IMR-90 (cell line): Measurements from ENCODE around the gene SV2C. TPM values are rescaled to one million over a fixed set of nuclear protein-coding genes. Genes with fewer than 3 reads are reported as not detected.

Experiments used
- ATAC-seq: fragments of 200-7000 bp; cut with Tn5 transposase; 2 replicates; pipeline ENCODE4 v1.9.1; 2020; ENCODE audit warnings: low read depth, mild to moderate bottlenecking, moderate library complexity
- BruUV-seq: library from RNA; stranded (reverse); fragments of 400-500 nt; replicated peaks from 2 replicates; lab custom pipeline; 2021; lab: Mats Ljungman, UMichigan
- CTCF ChIA-PET: fragments of 300-600 bp; formaldehyde crosslinking; extraction: SDS; loops from one replicate; lab custom pipeline; 2021; ENCODE audit warnings: antibody characterized with exemption; lab: Yijun Ruan, JAX
- POLR2A ChIA-PET: fragments of 300-600 bp; sonication (Branson Sonifier 250); formaldehyde crosslinking; loops from one replicate; lab custom pipeline; 2022; ENCODE audit warnings: antibody characterized with exemption; ENCODE audit not compliant: unreplicated experiment; lab: Charles Lee
- DNase-seq: peaks from one replicate; pipeline ENCODE4 v3.0.0; 2013
- H2AFZ ChIP-seq: replicated peaks from 2 replicates; pipeline ENCODE3; 2013; ENCODE audit warnings: low read length, mild to moderate bottlenecking; ENCODE audit not compliant: poor library complexity
- H2AK5ac ChIP-seq: 2 replicates; pipeline ENCODE4 v1.6.1; 2013; ENCODE audit warnings: low read depth, low read length, inconsistent platforms
- H2AK9ac ChIP-seq: replicated peaks from 2 replicates; pipeline ENCODE3; 2013; ENCODE audit warnings: mild to moderate bottlenecking, low read depth, low read length, moderate library complexity; ENCODE audit not compliant: poor library complexity
- H2BK120ac ChIP-seq: 2 replicates; pipeline ENCODE4 v1.6.1; 2013; ENCODE audit warnings: low read depth, low read length, inconsistent platforms
- H2BK15ac ChIP-seq: 3 replicates; pipeline ENCODE4 v1.6.1; 2013; ENCODE audit warnings: low read depth, low read length, inconsistent platforms
- H2BK20ac ChIP-seq: 2 replicates; pipeline ENCODE4 v1.6.1; 2013; ENCODE audit warnings: low read depth, mild to moderate bottlenecking, inconsistent platforms, low read length, moderate library complexity
- H2BK5ac ChIP-seq: 2 replicates; pipeline ENCODE4 v1.6.1; 2013; ENCODE audit warnings: mild to moderate bottlenecking, low read depth, low read length, inconsistent platforms; ENCODE audit not compliant: poor library complexity, severe bottlenecking
- H3K14ac ChIP-seq: replicated peaks from 2 replicates; pipeline ENCODE4 v1.6.1; 2013; ENCODE audit warnings: low read depth, low read length, inconsistent platforms
- H3K18ac ChIP-seq: 2 replicates; pipeline ENCODE4 v1.6.1; 2013; ENCODE audit warnings: low read depth, low read length, control low read depth
- H3K23ac ChIP-seq: 2 replicates; pipeline ENCODE4 v1.6.1; 2013; ENCODE audit warnings: low read depth, low read length, inconsistent platforms
- H3K27ac ChIP-seq: 2 replicates; pipeline ENCODE4 v1.5.1; 2013; ENCODE audit warnings: mild to moderate bottlenecking, control low read depth, low read length; ENCODE audit not compliant: insufficient read depth
- H3K27me3 ChIP-seq: 2 replicates; pipeline ENCODE4 v1.6.1; 2013; ENCODE audit warnings: low read length; ENCODE audit not compliant: control insufficient read depth, insufficient read depth
- H3K36me3 ChIP-seq: 2 replicates; pipeline ENCODE4 v1.6.1; 2013; ENCODE audit warnings: low read length, mixed read lengths; ENCODE audit not compliant: control insufficient read depth, insufficient read depth
- H3K4ac ChIP-seq: 2 replicates; pipeline ENCODE4 v1.6.1; 2013; ENCODE audit warnings: low read depth, low read length, inconsistent platforms
- H3K4me1 ChIP-seq: 2 replicates; pipeline ENCODE4 v1.6.1; 2013; ENCODE audit warnings: low read length, mixed read lengths; ENCODE audit not compliant: control insufficient read depth, insufficient read depth
- H3K4me2 ChIP-seq: 2 replicates; pipeline ENCODE4 v1.6.1; 2013; ENCODE audit warnings: low read depth, mild to moderate bottlenecking, control low read depth, low read length, moderate library complexity
- H3K4me3 ChIP-seq: 2 replicates; pipeline ENCODE4 v1.5.1; 2013; ENCODE audit warnings: low read depth, mild to moderate bottlenecking, control low read depth, low read length, moderate library complexity; ENCODE audit not compliant: insufficient read depth
- H3K56ac ChIP-seq: 2 replicates; pipeline ENCODE4 v1.6.1; 2013; ENCODE audit warnings: low read length, inconsistent platforms; ENCODE audit not compliant: insufficient read depth; ENCODE audit errors: extremely low read depth
- H3K79me1 ChIP-seq, 2 experiments: 2 replicates each; pipeline ENCODE4 v1.6.1; 2013; ENCODE audit warnings: low read length in 2 of 2, inconsistent platforms in 1 of 2, low read depth in 1 of 2
- H3K9ac ChIP-seq: 2 replicates; pipeline ENCODE4 v1.6.1; 2013; ENCODE audit warnings: low read depth, low read length, control low read depth
- H3K9me1 ChIP-seq: 2 replicates; pipeline ENCODE4 v1.6.1; 2013; ENCODE audit warnings: low read length, inconsistent platforms; ENCODE audit not compliant: insufficient read depth
- H3K9me3 ChIP-seq: 2 replicates; pipeline ENCODE4 v1.6.1; 2013; ENCODE audit warnings: low read length; ENCODE audit not compliant: control insufficient read depth, insufficient read depth
- H4K20me1 ChIP-seq: 2 replicates; pipeline ENCODE4 v1.6.1; 2013; ENCODE audit warnings: low read length, inconsistent platforms; ENCODE audit not compliant: insufficient read depth
- H4K5ac ChIP-seq: 2 replicates; pipeline ENCODE4 v1.6.1; 2013; ENCODE audit warnings: mild to moderate bottlenecking, low read depth, low read length, control low read depth
- H4K8ac ChIP-seq, 2 experiments: 2 replicates each; pipeline ENCODE4 v1.6.1; 2013; ENCODE audit warnings: low read depth in 2 of 2, low read length in 2 of 2, control low read depth in 1 of 2, inconsistent platforms in 1 of 2
- H4K91ac ChIP-seq: 2 replicates; pipeline ENCODE4 v1.6.1; 2013; ENCODE audit warnings: low read depth, low read length, inconsistent platforms; ENCODE audit not compliant: insufficient read depth
- BHLHE40 ChIP-seq: fragments of 150-350 bp; IDR thresholded peaks from 2 replicates; pipeline ENCODE4 v1.6.1; 2016; ENCODE audit warnings: mild to moderate bottlenecking, low read depth, low read length
- CEBPB ChIP-seq: IDR thresholded peaks from 2 replicates; pipeline ENCODE4 v1.6.1; 2012; ENCODE audit warnings: low read depth, low read length, improper control_type of control experiment
- CHD1 ChIP-seq: IDR thresholded peaks from 2 replicates; pipeline ENCODE4 v1.6.1; 2012; ENCODE audit warnings: low read depth, low read length, improper control_type of control experiment
- ELK1 ChIP-seq: fragments of 150-350 bp; IDR thresholded peaks from 2 replicates; pipeline ENCODE4 v1.6.1; 2016; ENCODE audit warnings: low read depth, mild to moderate bottlenecking, low read length, moderate library complexity, borderline replicate concordance
- MAFK ChIP-seq: IDR thresholded peaks from 2 replicates; pipeline ENCODE4 v1.6.1; 2012; ENCODE audit warnings: low read depth, low read length, improper control_type of control experiment
- MAZ ChIP-seq: IDR thresholded peaks from 2 replicates; pipeline ENCODE4 v1.6.1; 2012; ENCODE audit warnings: low read depth, mild to moderate bottlenecking, low read length, improper control_type of control experiment, moderate library complexity, borderline replicate concordance
- MXI1 ChIP-seq: IDR thresholded peaks from 2 replicates; pipeline ENCODE4 v1.6.1; 2012; ENCODE audit warnings: low read depth, mild to moderate bottlenecking, low read length, moderate library complexity, borderline replicate concordance
- NFE2L2 ChIP-seq: fragments of 150-350 bp; IDR thresholded peaks from 2 replicates; pipeline ENCODE4 v1.6.1; 2016; ENCODE audit warnings: low read depth, mild to moderate bottlenecking, low read length
- POLR2A ChIP-seq: IDR thresholded peaks from 2 replicates; pipeline ENCODE4 v1.6.1; 2012; ENCODE audit warnings: mild to moderate bottlenecking, low read depth, low read length
- RAD21 ChIP-seq: IDR thresholded peaks from 2 replicates; pipeline ENCODE4 v1.6.1; 2012; ENCODE audit warnings: low read length, improper control_type of control experiment
- RCOR1 ChIP-seq: IDR thresholded peaks from 2 replicates; pipeline ENCODE4 v1.6.1; 2012; ENCODE audit warnings: mild to moderate bottlenecking, low read length, improper control_type of control experiment; ENCODE audit not compliant: insufficient replicate concordance
- RFX5 ChIP-seq: IDR thresholded peaks from 2 replicates; pipeline ENCODE4 v1.8.0; 2012; ENCODE audit warnings: low read depth, mild to moderate bottlenecking, low read length, moderate library complexity
- SMC3 ChIP-seq: fragments of 150-350 bp; IDR thresholded peaks from 2 replicates; pipeline ENCODE4 v1.6.1; 2016; ENCODE audit warnings: low read depth, mild to moderate bottlenecking, antibody characterized with exemption, low read length, moderate library complexity
- WGBS, 2 experiments: methylation state at CpG; one replicate each; pipeline versions ENCODE4 v1.1.5 to v1.1.7; 2013; ENCODE audit warnings: missing lambda C conversion rate in 2 of 2; ENCODE audit not compliant: insufficient read length in 1 of 2; ENCODE audit errors: extremely low coverage in 2 of 2; 5-methylcytosine and 5-hydroxymethylcytosine counted together
- dilution Hi-C: fragments of 300-500 bp; cut with HindIII; formaldehyde crosslinking; loops from one replicate; pipeline ENCODE4 v1.14.3; 2018; ENCODE audit warnings: low sequenced_read_pairs; ENCODE audit not compliant: unreplicated experiment
- in situ Hi-C: fragments of 300-500 bp; cut with MboI; formaldehyde crosslinking; loops from 3 replicates; pipeline ENCODE4 v1.14.3; 2019; ENCODE audit warnings: low sequenced_read_pairs, inconsistent platforms, mixed read lengths
- intact Hi-C: fragments of 100-400 bp; cut with micrococcal nuclease; formaldehyde crosslinking; loops from 2 replicates; pipeline ENCODE4 v1.10.0; 2022
- polyA plus RNA-seq, 3 experiments: library from polyadenylated mRNA; depleted of rRNA; stranded (reverse); fragments of >200 nt; gene quantifications; 2 replicates each; pipeline ENCODE4 v1.2.3, GENCODE V29; 2012; ENCODE audit warnings: low replicate concordance in 1 of 3
- total RNA-seq: library from RNA; depleted of rRNA; stranded (reverse); fragments of >200 nt; gene quantifications from 2 replicates; pipeline ENCODE4 v1.2.3, GENCODE V29; 2012

The SV2C gene
- total and polyA plus RNA-seq, 2 of the 4 experiments (the other 2 are of a cell fraction), result not detected

- Histone ChIP-seq H3K4me2 (no peak overlapping the region), H3K9ac (no peak overlapping the region), H2AK9ac (no peak overlapping the region), H3K4ac (no peak overlapping the region), H4K20me1 (no peaks in the 10 kb centered on the region), H3K18ac (no peak overlapping the region), H3K56ac (no peak overlapping the region), H2AFZ (no peak overlapping the region), H3K27ac (no peak overlapping the region), H3K4me1 (no peaks in the 10 kb centered on the region), H3K14ac (no peak overlapping the region), H2BK5ac (no peak overlapping the region), H3K79me1 (no peaks in the 10 kb centered on the region), H4K5ac (no peak overlapping the region), H2AK5ac (no peak overlapping the region), H3K9me3 (no peaks in the 10 kb centered on the region), H3K23ac (no peak overlapping the region), H2BK120ac (no peak overlapping the region), H3K9me1 (no peaks in the 10 kb centered on the region), H4K8ac (no peak overlapping the region), H2BK15ac (no peak overlapping the region), H3K27me3 (no peaks in the 10 kb centered on the region), H3K36me3 (no peaks in the 10 kb centered on the region), H3K4me3 (no peak overlapping the region), H4K91ac (no peak overlapping the region), H2BK20ac (no peak overlapping the region)
- ChIA-PET POLR2A (no interaction called here), CTCF (no interaction called here)
- no CpG with 5 or more reads among the region's 1 CpG for WGBS, 2 experiments
- DNase-seq (no peak), ATAC-seq (no peak)
- intact Hi-C loops, result no loop called here
- in situ Hi-C loops, result no loop called here
- BruUV-seq, result no TSS peak
- TF ChIP-seq NFE2L2 (no peak), RAD21 (no peak), MAZ (no peak), RFX5 (no peak), MAFK (no peak), POLR2A (no peak), BHLHE40 (no peak), SMC3 (no peak), CEBPB (no peak), CHD1 (no peak), RCOR1 (no peak), MXI1 (no peak), ELK1 (no peak)
- dilution Hi-C loops, result no loop called here
These were observed 130.7 kb downstream of the SV2C start for GRCh38 chr5:76213858-76214257.
